GM12874 (cell line): ENCODE data around the gene PCNX4.

ENCODE experiments used
- CTCF ChIP-seq: IDR thresholded peaks from 2 replicates; pipeline ENCODE4 v1.5.1; 2011; ENCODE audit warnings: low read depth, mild to moderate bottlenecking, control low read depth, low read length, moderate library complexity; ENCODE audit not compliant: insufficient read depth

The PCNX4 gene

DNA sequence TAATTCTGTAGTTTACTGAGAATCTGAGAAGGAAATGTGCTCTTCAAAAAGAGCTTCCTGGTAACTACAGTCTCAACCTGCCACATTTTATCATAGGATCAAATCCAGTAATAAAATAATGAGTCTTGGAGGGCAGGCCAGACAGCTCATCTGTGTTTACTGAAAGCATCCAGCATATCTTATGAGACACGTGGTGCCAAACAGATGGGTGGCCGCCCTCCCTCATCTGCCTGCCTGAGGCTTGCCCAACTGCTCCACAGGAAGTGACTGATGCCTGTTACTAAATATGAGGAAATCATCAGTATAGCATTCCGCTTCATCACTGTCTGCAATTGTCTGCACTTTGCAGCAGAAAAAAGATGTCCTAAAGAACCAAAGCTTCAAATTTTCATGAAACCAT is 60.0 kb downstream of the PCNX4 start:
- TF ChIP-seq CTCF: no peak

GRCh38 chr14:60153991-60154390 is 62.3 kb downstream of the PCNX4 start:
- TF ChIP-seq CTCF: no peak

DNA sequence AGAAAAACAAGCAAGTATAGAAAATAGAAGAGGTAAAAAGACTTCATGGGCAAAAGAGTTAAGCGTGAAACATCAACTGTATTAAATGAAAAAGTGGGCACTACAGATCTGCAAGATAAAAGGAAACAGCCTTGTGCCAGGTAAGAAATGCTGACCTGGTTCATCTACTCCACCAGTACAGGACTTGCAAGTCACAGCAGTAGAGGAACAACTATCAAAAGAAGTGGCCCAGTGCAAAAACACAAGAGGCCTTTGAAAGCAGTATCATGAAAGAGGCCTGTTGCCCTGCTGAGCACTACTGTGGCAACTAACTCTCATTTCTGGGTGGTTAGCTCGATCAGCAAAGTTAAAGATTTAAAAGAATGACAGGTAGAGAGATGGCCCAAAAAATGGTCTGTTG is 62.9 kb downstream of the PCNX4 start:
- no peak for TF ChIP-seq CTCF

- TF ChIP-seq CTCF: no peak
Measured at GRCh38 chr14:60160422-60160821, 68.7 kb downstream of the PCNX4 start.

DNA sequence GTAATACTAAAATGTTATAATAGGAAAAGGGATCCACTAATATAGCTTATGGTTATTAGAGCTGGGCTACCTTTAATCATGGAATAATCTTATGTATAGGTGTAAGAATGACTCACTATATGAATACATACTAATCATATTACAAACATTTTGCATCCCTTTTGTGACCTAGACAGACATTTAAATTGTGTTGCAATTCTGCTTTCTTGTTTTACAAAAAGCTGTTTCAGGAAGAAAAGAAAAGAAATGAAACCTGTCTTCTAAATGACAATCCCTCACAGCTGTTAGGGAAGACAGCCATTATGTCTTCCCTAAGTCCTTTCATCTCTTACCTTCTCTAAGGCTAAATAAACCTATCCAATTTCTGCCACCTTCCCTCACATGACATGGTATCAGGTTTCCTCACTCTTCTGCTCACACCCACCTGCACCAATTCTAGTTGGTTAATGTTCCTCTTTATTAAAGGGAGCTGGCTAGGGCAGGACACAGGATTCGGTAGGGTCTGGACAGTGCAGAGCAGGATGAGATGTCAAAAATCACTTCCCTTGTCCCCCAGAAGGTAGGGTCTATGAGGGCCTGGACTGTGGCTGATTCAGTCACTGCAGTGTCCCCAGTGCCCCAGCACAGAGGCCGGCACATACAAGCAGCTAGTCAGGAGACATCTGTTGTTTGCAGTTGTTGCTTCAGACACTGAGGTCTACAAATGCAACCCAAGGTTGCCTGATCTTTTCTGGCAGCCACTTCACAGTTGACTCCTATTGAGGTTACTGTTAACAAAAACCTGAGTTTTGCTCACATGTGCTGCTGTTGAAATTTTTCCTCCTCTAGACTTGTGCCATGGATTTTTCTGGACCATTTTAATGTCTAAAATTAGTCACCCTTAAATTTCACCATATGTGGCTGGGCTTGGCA is 69.7 kb downstream of the PCNX4 start:
- no peak for TF ChIP-seq CTCF

GRCh38 chr14:60163693-60164092 is 72.0 kb downstream of the PCNX4 start:
- TF ChIP-seq CTCF: no peak

DNA sequence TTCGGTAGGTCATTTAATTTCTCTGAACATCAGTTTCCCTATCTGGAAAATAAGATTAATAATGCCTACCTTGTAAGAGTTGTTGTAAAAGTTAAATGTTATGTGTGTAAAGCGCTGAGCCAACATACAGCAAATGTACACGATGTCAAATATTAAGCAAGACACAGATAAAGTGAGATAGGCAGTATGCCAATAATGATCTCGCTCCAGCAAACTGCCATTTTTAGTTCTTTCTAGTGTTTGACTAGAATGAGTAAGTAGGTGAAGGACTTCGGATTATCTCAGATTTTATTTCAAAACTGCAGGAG is 72.6 kb downstream of the PCNX4 start:
- no peak for TF ChIP-seq CTCF
